Measurements from ENCODE around the gene OSTM1.

DNA sequence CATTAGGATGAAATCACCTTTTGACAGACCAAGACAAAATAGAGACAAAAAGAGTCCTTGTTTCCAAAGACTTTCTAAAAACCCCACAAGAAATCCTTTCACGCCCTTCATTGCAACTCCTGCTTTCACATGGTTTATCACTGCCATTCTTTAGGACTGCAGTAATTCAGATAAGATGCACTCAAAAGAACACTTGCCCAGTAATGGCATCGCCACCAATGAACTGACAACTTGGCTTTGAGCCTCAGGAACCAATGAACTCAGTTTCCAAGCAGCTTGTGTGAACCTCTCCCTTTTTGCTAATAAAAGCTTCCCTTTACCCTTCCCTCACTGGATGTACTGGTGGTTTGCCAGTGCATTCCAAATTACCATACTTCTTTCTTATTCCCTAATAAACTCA, 21.8 kb downstream of the OSTM1 start:
- no peak for TF ChIP-seq GATA2 (IDR thresholded peaks at IDR 0.05; ENCODE audit: low read depth, low read length)
- TF ChIP-seq GATA3 (IDR thresholded peaks at IDR 0.05; ENCODE audit: low read depth, low read length): no peak

Data from SH-SY5Y (cell line).